T-cell (primary cell): ENCODE results near the gene BPIFA1. TPM values are rescaled to one million over a fixed set of nuclear protein-coding genes. Genes with fewer than 3 reads are reported as not detected.

ENCODE experiments used
- ATAC-seq, 4 experiments: fragments of 200-7000 bp in 3 of 4; fragments of 150-1000 bp in 1 of 4; cut with Tn5 transposase; replicated peaks in 1 of 4; 1 replicate in 3 of 4; 2 replicates in 1 of 4; pipeline ENCODE4 v1.10.0; 2021; ENCODE audit warnings: moderate library complexity in 3 of 4, mild to moderate bottlenecking in 2 of 4, moderate number of reproducible peaks in 1 of 4
- CTCF ChIA-PET, 2 donors: fragments of 300-600 bp; sonication (Branson Sonifier 250); formaldehyde crosslinking; loops; one replicate each; lab custom pipeline; 2022; ENCODE audit warnings: antibody characterized with exemption in 2 of 2; lab: Charles Lee
- POLR2A ChIA-PET, 2 donors: fragments of 300-600 bp; sonication (Branson Sonifier 250); formaldehyde crosslinking; loops; one replicate each; lab custom pipeline; 2022; ENCODE audit warnings: antibody characterized with exemption in 2 of 2; lab: Charles Lee
- DNase-seq, 35 experiments: peaks; one replicate each; pipeline versions ENCODE4 v3.0.0 to v3.0.0-alpha.2; 2013 to 2023
- H3K27ac ChIP-seq: one replicate; pipeline ENCODE4 v1.5.1; 2013; ENCODE audit warnings: low read length
- H3K27me3 ChIP-seq, 2 experiments: replicated peaks in 1 of 2; 1 replicate in 1 of 2; 2 replicates in 1 of 2; pipeline versions ENCODE4 v1.6.1 to v1.7.0; 2013; ENCODE audit warnings: low read length in 1 of 2, mixed read lengths in 1 of 2; ENCODE audit not compliant: control insufficient read depth in 2 of 2, insufficient read depth in 2 of 2; ENCODE audit errors: extremely low read depth in 1 of 2
- H3K36me3 ChIP-seq, 2 donors: 1 replicate in 1 of 2; 2 replicates in 1 of 2; pipeline versions ENCODE4 v1.6.1 to v1.7.0; 2013; ENCODE audit warnings: low read length in 1 of 2; ENCODE audit not compliant: control insufficient read depth in 2 of 2, insufficient read depth in 1 of 2; ENCODE audit errors: extremely low read depth in 1 of 2
- H3K4me1 ChIP-seq, 2 experiments: 1 replicate in 1 of 2; 2 replicates in 1 of 2; pipeline versions ENCODE4 v1.6.1 to v1.7.0; 2013; ENCODE audit warnings: low read length in 2 of 2, mixed read lengths in 1 of 2; ENCODE audit not compliant: insufficient read depth in 2 of 2, control insufficient read depth in 1 of 2; ENCODE audit errors: extremely low read depth in 1 of 2
- H3K4me3 ChIP-seq, 2 donors: 1 replicate in 1 of 2; 2 replicates in 1 of 2; pipeline versions ENCODE4 v1.5.1 to v1.7.0; 2013; ENCODE audit warnings: mild to moderate bottlenecking in 2 of 2, low read length in 1 of 2, moderate library complexity in 1 of 2; ENCODE audit not compliant: control insufficient read depth in 1 of 2; ENCODE audit errors: extremely low read depth in 1 of 2
- H3K9me3 ChIP-seq: 2 replicates; pipeline ENCODE4 v1.7.0; 2013
- H3K27ac Mint-ChIP-seq, 2 donors: one replicate each; pipeline ENCODE4 v1.8.0; 2020 to 2021; ENCODE audit warnings: mild to moderate bottlenecking in 2 of 2, mixed read lengths in 2 of 2
- H3K27me3 Mint-ChIP-seq, 2 donors: one replicate each; pipeline ENCODE4 v1.8.0; 2021 to 2022; ENCODE audit warnings: mixed read lengths in 2 of 2
- H3K36me3 Mint-ChIP-seq: one replicate; pipeline ENCODE4 v1.8.0; 2021; ENCODE audit warnings: mixed read lengths
- H3K4me1 Mint-ChIP-seq, 3 donors: one replicate each; pipeline ENCODE4 v1.8.0; 2020 to 2022; ENCODE audit warnings: mixed read lengths in 3 of 3, mild to moderate bottlenecking in 1 of 3
- H3K4me3 Mint-ChIP-seq, 3 donors: one replicate each; pipeline ENCODE4 v1.8.0; 2020 to 2022; ENCODE audit warnings: mild to moderate bottlenecking in 3 of 3, mixed read lengths in 3 of 3, moderate library complexity in 3 of 3
- H3K9me3 Mint-ChIP-seq, 3 donors: one replicate each; pipeline ENCODE4 v1.8.0; 2020 to 2022; ENCODE audit warnings: mixed read lengths in 3 of 3
- WGBS: methylation state at CpG from one replicate; pipeline ENCODE4 v1.1.5; 2013; ENCODE audit warnings: missing lambda C conversion rate; ENCODE audit not compliant: insufficient coverage; 5-methylcytosine and 5-hydroxymethylcytosine counted together
- total RNA-seq, 35 experiments: library from RNA in 6 of 35; stranded (reverse) in 6 of 35; fragments of 120-200 nt in 1 of 35; gene quantifications; one replicate each; pipeline versions ENCODE4 v1.2.1 to v1.2.4 and lab custom pipeline; 2013 to 2026

Gene BPIFA1
- not detected for total RNA-seq
- not detected for total RNA-seq (2013)
- total RNA-seq (lab: John Stamatoyannopoulos, UW), result 0 reads per million in 29 experiments

GRCh38 chr20:33235696-33236095, at the start of gene BPIFA1:
BPIFA1 (plus strand) TSS chr20:33235996; CDS start chr20:33237712, 1,716 bp downstream.
- Mint-ChIP-seq H3K9me3 (no peaks in the 10 kb centered on the region), H3K27ac (no peak within 1 kb of the TSS), H3K36me3 (no peaks in the 10 kb centered on the region), H3K4me1 (peaks cover 5 to 13% (median 10%) of the 10 kb centered on the region in 3 donors), H3K4me3 (no peak within 1 kb of the TSS), H3K27me3 (peaks cover 14 to 30% of the 10 kb centered on the region in 2 donors)
- 86% methylated on average over 1 of the region's 5 CpGs for WGBS
- H3K4me1 ChIP-seq, result no peaks in the 10 kb centered on the region
- H3K4me3 ChIP-seq, result no peak within 1 kb of the TSS
- ATAC-seq (no peak), DNase-seq (no peak)
- ChIA-PET CTCF (no interaction called here), POLR2A (no interaction called here)
- no peak within 1 kb of the TSS for H3K27ac ChIP-seq
- peaks cover 2 to 36% of the 10 kb centered on the region in 2 experiments for H3K27me3 ChIP-seq
- H3K9me3 ChIP-seq, result no peaks in the 10 kb centered on the region
- no peaks in the 10 kb centered on the region for H3K36me3 ChIP-seq

- H3K4me3 Mint-ChIP-seq, result no peak overlapping the region
- CTCF ChIA-PET, result no interaction called here
- peaks cover 0 to 6% (median 3%) of the 10 kb centered on the region in 3 donors for H3K9me3 Mint-ChIP-seq
- no peaks in the 10 kb centered on the region for H3K9me3 ChIP-seq
- peaks cover 0 to 11% of the 10 kb centered on the region in 2 experiments for H3K27me3 ChIP-seq
- peaks cover 4 to 13% of the 10 kb centered on the region in 2 donors for H3K27me3 Mint-ChIP-seq
- H3K4me3 ChIP-seq, result no peak overlapping the region
- H3K27ac ChIP-seq, result no peak overlapping the region
- H3K27ac Mint-ChIP-seq, result no peak overlapping the region
- WGBS, result 86% methylated on average over 1 of the region's 4 CpGs
- POLR2A ChIA-PET, result no interaction called here
- DNase-seq (no peak), ATAC-seq (no peak)
- H3K4me1 Mint-ChIP-seq, result no peaks in the 10 kb centered on the region
- H3K36me3 Mint-ChIP-seq, result no peaks in the 10 kb centered on the region
- no peaks in the 10 kb centered on the region for H3K4me1 ChIP-seq
- H3K36me3 ChIP-seq, result no peaks in the 10 kb centered on the region
Measured at GRCh38 chr20:33187491-33187890, 48.3 kb upstream of the BPIFA1 start.

GRCh38 chr20:33188421-33188820, 47.4 kb upstream of the BPIFA1 start:
- H3K36me3 Mint-ChIP-seq, result no peaks in the 10 kb centered on the region
- ChIA-PET POLR2A (no interaction called here), CTCF (no interaction called here)
- H3K27me3 ChIP-seq, result peaks cover 0 to 11% of the 10 kb centered on the region in 2 experiments
- no peak overlapping the region for H3K4me3 ChIP-seq
- H3K4me1 ChIP-seq, result no peaks in the 10 kb centered on the region
- peaks cover 0 to under 1% (median under 1%) of the 10 kb centered on the region in 3 donors for H3K9me3 Mint-ChIP-seq
- H3K27ac Mint-ChIP-seq, result no peak overlapping the region
- no peaks in the 10 kb centered on the region for H3K9me3 ChIP-seq
- H3K4me1 Mint-ChIP-seq, result no peaks in the 10 kb centered on the region
- H3K27ac ChIP-seq, result no peak overlapping the region
- 84% methylated on average over 5 of the region's 9 CpGs for WGBS
- no peak for DNase-seq
- no peaks in the 10 kb centered on the region for H3K36me3 ChIP-seq
- no peak for ATAC-seq
- no peak overlapping the region for H3K4me3 Mint-ChIP-seq
- peaks cover 10 to 13% of the 10 kb centered on the region in 2 donors for H3K27me3 Mint-ChIP-seq

GRCh38 chr20:33191484-33191883, 44.3 kb upstream of the BPIFA1 start:
- Histone ChIP-seq H3K4me3 (no peak overlapping the region), H3K27ac (no peak overlapping the region), H3K27me3 (peaks cover 0 to 10% of the 10 kb centered on the region in 2 experiments), H3K9me3 (no peaks in the 10 kb centered on the region), H3K36me3 (no peaks in the 10 kb centered on the region), H3K4me1 (no peaks in the 10 kb centered on the region)
- H3K27me3 Mint-ChIP-seq, result peaks cover 13% of the 10 kb centered on the region in 2 donors
- ATAC-seq (no peak), DNase-seq (no peak)
- H3K27ac Mint-ChIP-seq, result no peak overlapping the region
- no peaks in the 10 kb centered on the region for H3K9me3 Mint-ChIP-seq
- no CpG with 5 or more reads among the region's 3 CpGs for WGBS
- peaks cover 0 to 11% (median 7%) of the 10 kb centered on the region in 3 donors for H3K4me1 Mint-ChIP-seq
- POLR2A ChIA-PET, result no interaction called here
- H3K36me3 Mint-ChIP-seq, result no peaks in the 10 kb centered on the region
- no peak overlapping the region for H3K4me3 Mint-ChIP-seq
- CTCF ChIA-PET, result no interaction called here

- Histone ChIP-seq H3K4me1 (no peaks in the 10 kb centered on the region), H3K27ac (no peak overlapping the region), H3K9me3 (no peaks in the 10 kb centered on the region), H3K36me3 (no peaks in the 10 kb centered on the region), H3K27me3 (peaks cover 0 to 10% of the 10 kb centered on the region in 2 experiments), H3K4me3 (no peak overlapping the region)
- POLR2A ChIA-PET, result no interaction called here
- Mint-ChIP-seq H3K27ac (no peak overlapping the region), H3K27me3 (peaks cover 13% of the 10 kb centered on the region in 2 donors), H3K4me3 (no peak overlapping the region), H3K36me3 (no peaks in the 10 kb centered on the region), H3K9me3 (no peaks in the 10 kb centered on the region), H3K4me1 (peaks cover 0 to 11% (median 7%) of the 10 kb centered on the region in 3 donors)
- ATAC-seq (no peak), DNase-seq (no peak)
- WGBS, result no CpG with 5 or more reads among the region's 1 CpG
- CTCF ChIA-PET, result no interaction called here
Measured at GRCh38 chr20:33191955-33192354, 43.8 kb upstream of the BPIFA1 start.

- Histone ChIP-seq H3K9me3 (no peaks in the 10 kb centered on the region), H3K4me1 (no peaks in the 10 kb centered on the region), H3K27me3 (peaks cover 0 to 18% of the 10 kb centered on the region in 2 experiments), H3K4me3 (no peak overlapping the region), H3K27ac (no peak overlapping the region), H3K36me3 (no peaks in the 10 kb centered on the region)
- POLR2A ChIA-PET, result no interaction called here
- DNase-seq (no peak), ATAC-seq (no peak)
- Mint-ChIP-seq H3K4me3 (no peak overlapping the region), H3K9me3 (no peaks in the 10 kb centered on the region), H3K27ac (no peak overlapping the region), H3K27me3 (peaks cover 13% of the 10 kb centered on the region in 2 donors), H3K4me1 (peaks cover 0 to 11% (median 7%) of the 10 kb centered on the region in 3 donors), H3K36me3 (no peaks in the 10 kb centered on the region)
- 66% methylated on average over 2 of the region's 8 CpGs for WGBS
- CTCF ChIA-PET, result no interaction called here
Measured at GRCh38 chr20:33192912-33193501, 42.8 kb upstream of the BPIFA1 start.
